Heart left ventricle (tissue), 16 donors: ENCODE results near the gene SNX9. TPM values are rescaled to one million over a fixed set of nuclear protein-coding genes. Genes with fewer than 3 reads are reported as not detected.

Experiments used
- ATAC-seq, 4 donors: fragments of 200-7000 bp; cut with Tn5 transposase; one replicate each; pipeline ENCODE4 v1.9.1; 2020 to 2022; ENCODE audit warnings: moderate library complexity in 4 of 4, mild to moderate bottlenecking in 3 of 4, moderate number of reproducible peaks in 1 of 4
- DNase-seq, 5 donors: peaks; one replicate each; pipeline ENCODE4 v3.0.0-alpha.2; 2020
- H3K27ac ChIP-seq, 12 donors: fragments of 200-600 bp; sonication (generic) in 4 of 12; one replicate each; pipeline versions ENCODE4 v1.5.0 to v1.8.0; 2016 to 2022; ENCODE audit warnings: mild to moderate bottlenecking in 2 of 12
- H3K27me3 ChIP-seq, 9 donors: fragments of 200-600 bp; sonication (generic) in 2 of 9; one replicate each; pipeline versions ENCODE4 v1.5.1 to v1.8.0; 2016 to 2022; ENCODE audit warnings: mild to moderate bottlenecking in 3 of 9
- H3K36me3 ChIP-seq, 9 donors: fragments of 200-600 bp; sonication (generic) in 2 of 9; one replicate each; pipeline versions ENCODE4 v1.5.0 to v1.8.0; 2018 to 2022; ENCODE audit warnings: mild to moderate bottlenecking in 2 of 9
- H3K4me1 ChIP-seq, 12 donors: fragments of 200-600 bp; sonication (generic) in 4 of 12; one replicate each; pipeline versions ENCODE4 v1.5.0 to v1.8.0; 2016 to 2022; ENCODE audit warnings: mild to moderate bottlenecking in 3 of 12
- H3K4me3 ChIP-seq, 12 donors: fragments of 200-600 bp; sonication (generic) in 4 of 12; one replicate each; pipeline versions ENCODE4 v1.5.0 to v1.8.0; 2017 to 2022; ENCODE audit warnings: mild to moderate bottlenecking in 9 of 12, moderate library complexity in 4 of 12
- H3K9me3 ChIP-seq, 12 donors: fragments of 200-600 bp; sonication (generic) in 4 of 12; one replicate each; pipeline versions ENCODE4 v1.5.0 to v1.8.0; 2016 to 2022; ENCODE audit warnings: mild to moderate bottlenecking in 1 of 12
- POLR2A ChIP-seq, 2 donors: fragments of 450-650 bp; IDR thresholded peaks; one replicate each; pipeline ENCODE4 v1.6.1; 2017; ENCODE audit warnings: antibody characterized with exemption in 2 of 2, mild to moderate bottlenecking in 2 of 2, moderate library complexity in 2 of 2
- WGBS, 4 donors: extraction: QIAGEN DNeasy Blood & Tissue Kit in 2 of 4; methylation state at CpG; one replicate each; pipeline versions ENCODE4 v1.1.5 to v1.1.7; 2013 to 2018; 5-methylcytosine and 5-hydroxymethylcytosine counted together
- intact Hi-C, 10 donors: fragments of 100-400 bp; cut with DNase I; formaldehyde crosslinking; loops; one replicate each; pipeline versions ENCODE4 v1.11.1 to v1.14.2; 2022
- polyA plus RNA-seq, 2 donors: library from polyadenylated mRNA; stranded (reverse); fragments of 200-250 nt; gene quantifications; one replicate each; pipeline ENCODE4 v1.2.3, GENCODE V29; 2013
- total RNA-seq, 9 donors: library from RNA; depleted of rRNA in 2 of 9; stranded (reverse); fragments of >200 nt in 2 of 9; fragmentation: NEBNext Ultra II Directional in 3 of 9; extraction: Animal tissue kit (Norgen Biotek cat#: 25700) in 3 of 9; gene quantifications; one replicate each; pipeline versions ENCODE4 v1.1.0 to v1.2.4, GENCODE V29; 2016 to 2023
- TF ChIP-seq, protein P1 (sequence below), 12 donors: fragments of 200-600 bp; sonication (generic) in 4 of 12; IDR thresholded peaks; one replicate each; pipeline versions ENCODE4 v1.5.0 to v1.8.0; 2018 to 2022; ENCODE audit warnings: antibody characterized with exemption in 12 of 12, mild to moderate bottlenecking in 5 of 12
- donor health status: ischemic (EF 13 %, LVEDD 7.1; RV severe dilation, severe dysfunction).
- donor health status: healthy with polysubstance abuse.
- donor health status: DM: no; HTN: yes; CAD: no.
- donor health status: DM: no; HTN: no; CAD: no.
- donor health status: ischemic (EF 25% LVEDD 6.9; RV normal size, moderate dysfunction).
- donor health status: ischemic (EF 25% LVEDD 5.7; RV mildly dilated, moderate dysfunction).
- donor health status: healthy.
- donor health status: DM: yes; HTN: yes; CAD: no.
- donor health status: ischemic (EF 35%, LVEDD 5.7; RV mildly dilated, moderate dysfunction).
- donor health status: nonischemic (EF 11% LVEDD 7.7; RV severe dilation, severe dysfunction).
- donor health status: DM: yes; HTN: yes; CAD: no.
- donor health status: PGD.
- donor health status: ischemic (EF 29% LVEDD 5.4; RV normal size, mild dysfunction).
- donor health status: nonischemic (EF 23%, LVEDD 6.1; RV moderate dilation, normal function).

Gene SNX9
- total and polyA plus RNA-seq, 11 donors = 15.4 to 44.0 (median 30.7) TPM

DNA sequence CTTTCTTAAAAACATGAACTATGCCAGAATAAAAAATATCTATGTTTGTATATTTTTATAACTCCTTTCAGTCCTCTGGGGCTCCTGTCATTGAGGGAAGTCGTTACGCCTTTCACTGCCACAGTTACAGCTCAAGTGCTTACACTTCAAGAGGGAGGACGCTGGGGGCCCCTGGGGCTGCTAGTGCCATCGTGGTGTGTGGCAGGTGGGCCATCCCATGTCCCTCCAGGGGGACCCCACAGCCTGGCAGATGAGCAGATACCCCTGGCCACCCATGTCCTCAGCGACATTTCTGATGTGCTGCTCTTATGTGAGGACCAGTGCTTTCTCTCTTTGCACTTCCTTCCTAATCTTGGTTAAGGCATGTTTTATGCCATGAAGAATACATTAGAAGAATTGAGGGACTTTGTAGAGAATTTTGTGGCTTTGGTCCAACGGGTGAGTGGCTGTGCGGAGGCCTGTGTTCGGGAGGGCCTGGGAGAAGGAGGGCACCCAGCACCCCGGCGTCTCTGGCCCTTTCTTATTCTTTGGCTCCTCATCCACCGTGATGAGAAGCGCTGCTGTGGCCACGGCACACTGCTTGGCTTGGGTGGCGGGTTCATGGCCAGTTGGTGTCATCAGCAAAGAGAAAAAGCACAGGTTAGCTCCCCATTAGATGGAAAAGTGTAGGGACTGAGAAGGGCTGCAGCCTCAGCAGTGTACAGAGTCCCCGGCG lies 120.4 kb downstream of the SNX9 start:
- DNase-seq = no peak
- Histone ChIP-seq H3K4me1 (peaks cover 0 to 3% (median 0%) of the 10 kb centered on the region in 12 donors), H3K36me3 (peaks cover 0 to 78% (median 71%) of the 10 kb centered on the region in 9 donors), H3K4me3 (no peak overlapping the region), H3K9me3 (no peaks in the 10 kb centered on the region), H3K27me3 (no peaks in the 10 kb centered on the region), H3K27ac (no peak overlapping the region)
- intact Hi-C loops = loop anchor here in 2 of 10 donors (10.0 kb wide), 2 partner anchors 189 to 629 kb away; no protein-coding TSS in a partner anchor
- 88 to 92% (median 89%) methylated on average over 16 of the region's 16 CpGs for whole genome bisulfite sequencing, 4 donors
- ATAC-seq = no peak
- no peak for TF ChIP-seq POLR2A (IDR thresholded peaks at IDR 0.05)
- TF ChIP-seq, protein P1, sequence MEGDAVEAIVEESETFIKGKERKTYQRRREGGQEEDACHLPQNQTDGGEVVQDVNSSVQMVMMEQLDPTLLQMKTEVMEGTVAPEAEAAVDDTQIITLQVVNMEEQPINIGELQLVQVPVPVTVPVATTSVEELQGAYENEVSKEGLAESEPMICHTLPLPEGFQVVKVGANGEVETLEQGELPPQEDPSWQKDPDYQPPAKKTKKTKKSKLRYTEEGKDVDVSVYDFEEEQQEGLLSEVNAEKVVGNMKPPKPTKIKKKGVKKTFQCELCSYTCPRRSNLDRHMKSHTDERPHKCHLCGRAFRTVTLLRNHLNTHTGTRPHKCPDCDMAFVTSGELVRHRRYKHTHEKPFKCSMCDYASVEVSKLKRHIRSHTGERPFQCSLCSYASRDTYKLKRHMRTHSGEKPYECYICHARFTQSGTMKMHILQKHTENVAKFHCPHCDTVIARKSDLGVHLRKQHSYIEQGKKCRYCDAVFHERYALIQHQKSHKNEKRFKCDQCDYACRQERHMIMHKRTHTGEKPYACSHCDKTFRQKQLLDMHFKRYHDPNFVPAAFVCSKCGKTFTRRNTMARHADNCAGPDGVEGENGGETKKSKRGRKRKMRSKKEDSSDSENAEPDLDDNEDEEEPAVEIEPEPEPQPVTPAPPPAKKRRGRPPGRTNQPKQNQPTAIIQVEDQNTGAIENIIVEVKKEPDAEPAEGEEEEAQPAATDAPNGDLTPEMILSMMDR (IDR thresholded peaks at IDR 0.05) = no peak

- DNase-seq (no peak), ATAC-seq (no peak)
- Histone ChIP-seq H3K36me3 (peaks cover 0 to 73% (median 66%) of the 10 kb centered on the region in 9 donors), H3K9me3 (no peaks in the 10 kb centered on the region), H3K4me3 (no peak overlapping the region), H3K27ac (no peak overlapping the region), H3K4me1 (peaks cover 0 to 3% (median 0%) of the 10 kb centered on the region in 12 donors), H3K27me3 (no peaks in the 10 kb centered on the region)
- TF ChIP-seq, protein P1 (IDR thresholded peaks at IDR 0.05) = no peak
- TF ChIP-seq POLR2A (IDR thresholded peaks at IDR 0.05) = no peak
- WGBS, 4 donors = 87 to 98% (median 95%) methylated on average over 15 of the region's 15 CpGs
- intact Hi-C loops = loop anchor here in 2 of 10 donors (10.0 kb wide), 2 partner anchors 189 to 629 kb away; no protein-coding TSS in a partner anchor
These were observed 120.9 kb downstream of the SNX9 start for GRCh38 chr6:157943964-157944283.

GRCh38 chr6:157944983-157945931 lies 122.2 kb downstream of the SNX9 start:
- DNase-seq (no peak), ATAC-seq (no peak)
- WGBS, 4 donors = 88 to 92% (median 90%) methylated on average over 14 of the region's 14 CpGs
- intact Hi-C loops = loop anchor here in 2 of 10 donors (10.0 kb wide), 2 partner anchors 190 to 630 kb away; no protein-coding TSS in a partner anchor
- Histone ChIP-seq H3K4me1 (peaks cover 0 to 3% (median 0%) of the 10 kb centered on the region in 12 donors), H3K36me3 (peaks cover 0 to 59% (median 52%) of the 10 kb centered on the region in 9 donors), H3K27ac (no peak overlapping the region), H3K27me3 (no peaks in the 10 kb centered on the region), H3K9me3 (peaks cover 0 to 13% (median 0%) of the 10 kb centered on the region in 12 donors), H3K4me3 (no peak overlapping the region)
- TF ChIP-seq POLR2A (IDR thresholded peaks at IDR 0.05) = no peak
- TF ChIP-seq, protein P1 (IDR thresholded peaks at IDR 0.05) = no peak
